ENCODE results near the gene FBXO3.
"Not testable (repeated sequence)": the region's sequence is repeated elsewhere in the genome, so short reads cannot be mapped to it uniquely, and the experiment has no call there.

The FBXO3 gene, protein sequence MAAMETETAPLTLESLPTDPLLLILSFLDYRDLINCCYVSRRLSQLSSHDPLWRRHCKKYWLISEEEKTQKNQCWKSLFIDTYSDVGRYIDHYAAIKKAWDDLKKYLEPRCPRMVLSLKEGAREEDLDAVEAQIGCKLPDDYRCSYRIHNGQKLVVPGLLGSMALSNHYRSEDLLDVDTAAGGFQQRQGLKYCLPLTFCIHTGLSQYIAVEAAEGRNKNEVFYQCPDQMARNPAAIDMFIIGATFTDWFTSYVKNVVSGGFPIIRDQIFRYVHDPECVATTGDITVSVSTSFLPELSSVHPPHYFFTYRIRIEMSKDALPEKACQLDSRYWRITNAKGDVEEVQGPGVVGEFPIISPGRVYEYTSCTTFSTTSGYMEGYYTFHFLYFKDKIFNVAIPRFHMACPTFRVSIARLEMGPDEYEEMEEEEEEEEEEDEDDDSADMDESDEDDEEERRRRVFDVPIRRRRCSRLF

DNA sequence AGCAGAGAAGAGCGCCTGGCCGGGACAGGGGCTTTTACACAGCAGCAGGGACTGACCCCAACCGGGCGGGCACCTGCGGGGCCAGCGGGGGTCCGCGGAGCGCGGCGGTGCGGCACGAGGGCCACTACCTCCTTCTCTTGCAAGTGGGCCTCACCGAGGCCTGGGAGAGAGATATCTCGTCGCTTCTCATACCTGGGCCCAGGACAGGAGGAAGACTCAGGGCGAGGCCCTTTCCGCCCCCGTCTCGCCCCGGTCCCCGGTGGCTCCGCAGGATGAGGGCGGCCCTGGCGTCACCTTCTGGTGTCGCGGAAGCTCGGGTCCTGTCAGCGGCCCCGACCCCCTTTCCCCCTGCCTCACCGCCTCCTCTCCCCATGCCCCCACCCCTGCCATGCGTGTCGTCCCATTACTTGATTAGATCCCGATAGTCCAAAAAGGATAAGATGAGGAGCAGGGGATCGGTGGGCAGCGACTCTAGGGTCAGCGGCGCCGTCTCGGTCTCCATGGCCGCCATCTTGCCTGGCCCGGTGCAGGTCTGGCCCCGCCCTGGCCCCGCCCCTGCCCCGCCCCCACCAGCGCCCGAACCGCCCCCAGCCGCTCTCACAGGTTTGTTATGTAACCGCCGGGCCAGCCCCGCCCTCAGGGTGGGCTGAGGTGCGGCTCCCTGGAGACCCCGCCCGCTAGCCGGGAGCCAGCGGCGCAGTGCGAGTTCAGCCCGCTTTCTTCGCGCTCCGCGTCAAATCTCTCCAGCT is at the start of gene FBXO3:
Gene FBXO3 (minus strand): TSS at position 534 of the 749 bp plus-strand sequence. CDS start 23 bp downstream, at position 511.
- DNase-seq = peak; percentile 84

DNA sequence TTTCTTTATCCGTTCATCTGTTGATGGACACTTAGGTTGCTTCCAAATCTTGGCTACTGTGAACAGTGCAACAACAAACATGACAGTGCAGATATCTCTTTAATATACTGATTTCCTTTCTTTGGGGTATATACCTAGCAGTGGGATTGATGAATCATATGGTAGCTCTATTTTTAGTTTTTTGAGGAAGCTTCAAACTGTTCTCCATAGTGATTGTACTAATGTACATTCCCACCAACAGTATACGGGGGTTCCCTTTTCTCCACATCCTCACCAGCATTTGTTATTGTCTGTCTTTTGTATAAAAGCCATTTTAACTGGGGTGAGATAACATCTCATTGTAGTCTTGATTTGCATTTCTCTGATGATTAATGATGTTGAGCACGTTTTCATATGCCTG is 48.7 kb upstream of the FBXO3 start:
- DNase-seq = not testable (repeated sequence)

DNA sequence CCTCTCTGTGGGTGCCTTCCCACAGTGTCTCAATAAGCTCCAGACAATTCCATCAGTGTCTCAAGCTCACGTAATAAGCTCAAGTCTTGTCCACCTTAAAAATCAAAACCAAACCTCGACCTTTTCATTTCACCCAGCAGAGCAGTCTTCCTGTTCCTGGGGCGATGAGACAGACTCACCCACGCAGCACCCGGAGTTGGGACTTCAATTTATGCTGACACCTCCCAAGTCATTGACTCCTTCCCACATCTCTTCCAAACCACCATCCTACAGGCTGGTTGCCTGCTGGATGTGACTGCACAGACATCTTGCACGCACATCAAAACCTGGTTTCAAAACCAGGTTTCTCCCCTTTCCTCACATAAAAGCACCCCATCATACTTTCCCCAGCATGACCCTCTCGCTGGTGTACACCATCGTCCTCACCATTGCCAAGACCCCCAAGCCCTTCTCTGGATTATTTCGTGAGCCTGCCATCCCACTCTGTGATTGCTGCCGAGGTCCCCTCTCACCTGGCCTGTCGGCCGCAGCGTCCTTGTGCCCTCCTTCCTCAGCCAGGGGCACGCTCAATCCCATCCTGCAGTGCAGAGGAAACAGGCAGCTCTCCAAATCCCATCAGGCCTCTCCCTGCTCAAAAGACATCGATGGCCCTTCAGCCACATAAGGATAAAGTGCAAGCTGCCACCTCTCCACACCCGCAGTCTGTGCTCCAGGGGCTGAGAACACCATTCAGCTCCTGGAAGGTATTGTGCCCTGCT is 45.1 kb upstream of the FBXO3 start:
- DNase-seq = no peak

DNA sequence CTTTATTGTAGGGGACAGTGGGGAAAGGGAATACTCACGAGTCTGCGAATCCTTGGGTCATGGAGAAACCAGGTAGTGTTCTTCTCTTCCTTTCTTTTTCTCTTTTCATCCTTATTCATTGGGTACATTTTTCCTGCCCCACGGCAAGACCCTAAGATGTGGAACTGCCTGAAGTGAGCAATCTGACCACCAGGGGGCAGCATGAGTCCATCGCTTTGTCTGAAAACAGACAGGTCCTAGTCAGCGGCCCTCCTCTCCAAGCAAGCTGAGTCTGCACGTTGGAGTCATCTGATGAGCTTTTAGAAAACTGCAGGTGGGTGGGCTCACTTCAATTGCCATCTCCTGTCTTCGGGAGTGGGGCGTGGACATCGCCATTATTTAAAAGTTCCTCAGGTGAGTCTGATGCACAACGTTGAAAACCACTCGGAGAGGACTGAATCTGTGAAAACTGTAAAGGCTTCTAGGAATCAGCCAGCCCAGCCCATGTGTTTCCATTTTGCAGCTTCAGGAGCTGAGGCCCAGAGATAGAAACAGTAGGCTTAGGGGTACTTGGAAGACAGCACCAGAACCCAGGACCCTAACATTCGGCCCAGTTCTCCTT is 34.0 kb upstream of the FBXO3 start:
- peak; percentile 98 for DNase-seq

DNA sequence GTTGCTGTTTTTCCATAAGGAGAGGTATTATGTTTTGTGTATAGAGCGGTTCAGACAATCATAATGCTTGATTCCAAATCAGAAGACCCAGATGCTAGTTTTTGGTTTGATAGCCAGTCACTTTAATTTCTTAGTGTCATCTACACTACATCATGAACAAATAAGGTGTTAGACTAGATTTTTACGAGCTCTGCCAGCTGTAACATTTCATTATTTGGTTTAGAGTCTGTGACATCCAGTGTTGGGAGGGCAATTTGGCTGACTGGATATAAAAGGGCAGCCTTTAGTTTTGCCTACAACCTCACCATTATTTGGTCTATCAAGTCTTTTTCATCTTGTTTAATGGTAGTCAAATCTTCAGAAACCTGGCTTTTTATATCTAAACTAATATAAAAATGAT is 30.2 kb upstream of the FBXO3 start:
- DNase-seq = no peak

DNA sequence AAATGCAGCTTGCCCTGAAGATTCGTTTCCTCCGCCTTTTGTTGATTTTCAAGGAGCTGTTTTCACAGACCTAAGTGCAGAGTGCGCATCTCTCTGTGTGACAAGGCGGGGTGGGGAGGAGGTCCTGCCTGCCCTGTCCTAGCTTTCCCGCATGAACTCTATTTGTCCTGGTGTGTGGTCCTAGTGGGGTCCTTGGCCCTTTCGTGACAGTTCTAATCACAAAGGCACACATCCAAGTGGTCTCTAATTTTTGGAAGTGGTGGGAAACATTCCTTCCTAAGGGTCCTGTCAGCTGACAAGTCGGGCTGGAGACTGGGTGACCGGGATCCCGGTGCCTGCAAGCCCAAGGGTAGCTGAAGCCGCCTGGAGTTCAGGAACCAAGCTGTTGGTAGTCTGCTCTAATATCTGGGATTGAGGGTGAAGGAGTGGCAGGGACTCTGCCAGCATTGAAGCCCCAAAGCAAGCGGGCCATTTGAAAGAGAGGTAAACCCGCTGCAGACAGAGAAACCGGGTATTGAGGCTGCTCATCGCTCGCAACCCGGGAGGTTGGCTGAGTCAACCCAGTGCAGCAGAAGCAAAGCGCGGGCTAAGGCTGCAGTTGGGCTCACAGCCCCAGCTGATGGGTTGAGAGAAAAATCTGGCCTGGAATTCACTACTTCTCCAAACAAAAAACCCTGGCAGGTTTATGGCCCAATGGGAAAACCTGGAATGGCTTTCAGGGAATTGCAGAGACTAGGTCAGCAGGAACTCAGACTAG is 28.1 kb upstream of the FBXO3 start:
- DNase-seq = peak; percentile 65

DNA sequence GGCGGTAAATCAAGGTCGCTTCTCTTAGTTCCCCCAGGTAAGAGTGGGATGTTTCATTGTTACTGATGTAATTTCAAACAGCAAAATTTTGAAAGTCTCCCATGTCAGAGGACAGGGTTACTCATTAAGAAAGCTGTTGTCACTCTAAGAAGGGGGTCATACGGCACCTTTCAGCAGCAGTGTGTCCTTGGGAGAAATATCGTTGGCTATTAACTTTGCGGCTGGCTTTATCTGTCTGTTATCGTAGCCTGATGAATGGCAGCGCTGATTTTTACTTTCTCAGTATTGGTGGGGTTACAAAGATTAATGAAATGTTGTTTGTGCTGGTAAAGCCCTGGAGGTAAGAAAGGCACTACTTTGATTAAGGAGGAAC is 27.5 kb upstream of the FBXO3 start:
- no peak for DNase-seq

DNA sequence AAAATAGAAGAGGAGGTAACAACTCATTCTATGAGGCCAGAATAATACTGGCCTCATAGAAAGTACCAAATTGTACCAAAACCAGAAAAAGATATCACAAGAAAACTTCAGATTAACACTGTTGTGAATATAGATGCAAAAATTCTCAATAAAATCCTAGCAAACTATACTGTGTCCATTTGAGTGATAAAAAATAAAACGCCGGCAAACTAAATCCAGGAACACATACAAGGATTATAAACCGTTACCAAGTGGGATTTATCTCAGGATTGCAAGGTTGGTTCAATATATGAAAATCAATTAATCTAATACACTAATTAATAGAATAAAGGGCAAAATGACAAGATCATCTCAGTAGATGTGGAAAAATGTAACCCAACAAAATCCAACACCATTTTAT is 23.6 kb upstream of the FBXO3 start:
- no peak for DNase-seq

DNA sequence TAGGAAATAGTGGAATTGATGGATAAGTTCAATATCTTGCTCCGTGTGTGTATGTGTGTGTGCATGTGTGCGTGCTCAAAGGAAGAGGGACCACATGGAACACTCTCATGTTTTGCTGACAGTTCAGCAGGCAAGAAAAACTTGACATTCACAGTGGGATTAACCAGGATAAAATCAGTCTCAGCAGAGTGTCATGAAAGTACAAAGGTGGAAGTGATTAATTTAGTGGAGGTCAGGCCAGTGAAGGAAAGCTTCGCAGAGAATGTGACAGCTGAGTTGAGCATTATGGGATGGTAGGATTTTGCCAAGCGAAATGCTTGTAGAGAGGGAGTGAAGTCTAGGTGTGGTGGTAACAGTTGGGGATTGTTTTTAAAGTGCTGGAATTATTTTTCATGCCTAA is 15.7 kb upstream of the FBXO3 start:
- DNase-seq = no peak

DNA sequence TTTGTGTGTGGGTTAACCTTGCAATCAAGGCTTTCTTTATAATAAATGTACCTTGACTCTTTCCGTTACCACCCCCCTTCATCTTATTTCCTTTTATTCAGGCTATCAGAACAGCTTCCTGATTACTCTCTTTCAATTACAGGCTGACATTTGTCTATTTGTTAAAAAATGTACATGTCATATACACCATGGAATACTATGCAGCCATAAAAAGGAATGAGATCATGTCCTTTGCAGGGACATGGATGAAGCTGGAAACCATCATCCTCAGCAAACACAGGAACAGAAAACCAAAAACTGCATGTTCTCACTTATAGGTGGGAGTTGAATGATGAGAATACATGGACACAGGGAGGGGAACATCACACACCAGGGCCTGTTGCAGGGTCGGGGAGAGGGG is 13.8 kb upstream of the FBXO3 start:
- DNase-seq = not testable (repeated sequence)

DNA sequence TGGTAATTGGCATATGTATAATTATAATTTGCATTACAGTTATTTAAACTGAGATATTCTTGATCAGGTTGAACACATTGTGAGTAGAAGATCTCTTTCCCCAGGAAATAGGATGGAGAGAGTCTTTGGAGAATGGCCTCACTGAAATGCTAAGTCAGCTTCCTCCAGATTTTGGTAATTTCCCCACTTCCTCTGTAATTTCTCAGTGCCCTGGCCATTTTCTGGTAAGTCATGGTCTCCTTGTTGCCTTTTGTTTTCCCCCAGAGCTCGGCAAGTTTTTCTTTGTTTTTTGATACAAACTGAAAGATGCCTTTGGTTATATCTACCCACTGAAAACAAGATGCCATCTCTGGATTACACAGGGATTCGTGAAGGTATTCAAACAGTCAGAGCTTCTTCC is 12.8 kb upstream of the FBXO3 start:
- no peak for DNase-seq

DNA sequence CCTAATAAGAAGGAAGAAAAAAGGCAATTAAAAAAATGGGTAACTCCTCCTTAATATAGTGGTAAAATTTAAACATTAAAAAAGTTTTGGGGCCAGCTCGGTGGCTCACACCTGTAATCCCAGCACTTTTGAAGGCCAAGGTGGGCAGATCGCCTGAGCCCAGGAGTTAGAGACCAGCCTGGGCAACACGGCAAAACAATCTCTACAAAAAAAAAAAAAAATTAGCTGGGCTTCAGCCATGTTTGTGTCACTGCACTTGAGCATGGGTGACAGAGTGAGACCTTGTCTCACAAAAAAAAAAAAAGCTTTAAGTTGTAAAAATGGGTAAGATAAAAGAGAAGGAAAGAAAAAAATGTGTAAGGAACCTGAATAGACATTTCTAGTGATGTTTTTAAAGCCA is 11.3 kb upstream of the FBXO3 start:
- no peak for DNase-seq

DNA sequence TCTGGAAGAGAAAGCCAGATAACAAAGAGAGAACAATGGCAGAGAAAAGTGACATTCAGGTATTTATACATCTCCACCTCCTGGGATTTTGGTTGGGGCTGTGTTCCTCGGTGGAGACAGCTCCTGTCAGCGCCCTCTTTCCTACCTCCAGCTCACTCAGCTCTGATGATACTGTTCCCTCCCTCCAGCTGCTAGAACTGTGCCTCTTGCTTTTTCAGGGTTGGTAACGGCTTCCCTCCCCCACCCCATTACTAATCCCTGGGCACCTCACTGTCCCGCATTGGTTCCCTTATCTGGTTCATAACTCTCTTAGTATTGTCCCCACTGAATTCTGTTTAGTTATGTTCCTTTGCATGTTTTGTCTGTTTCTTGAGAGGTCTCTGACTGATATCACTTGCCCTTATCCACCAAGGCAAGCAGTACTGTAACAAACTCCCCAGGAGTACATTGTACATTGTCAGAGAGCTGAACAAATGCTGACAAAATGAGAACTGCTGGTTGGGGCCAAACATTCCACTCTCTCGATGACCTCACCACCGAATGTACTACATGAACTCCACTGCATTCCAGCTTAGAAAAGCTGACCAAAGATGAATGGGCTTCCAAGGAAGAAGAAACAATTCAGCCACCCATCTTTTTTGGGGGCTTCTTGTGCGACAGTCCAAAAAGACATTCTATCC is 5.7 kb upstream of the FBXO3 start:
- no peak for DNase-seq

DNA sequence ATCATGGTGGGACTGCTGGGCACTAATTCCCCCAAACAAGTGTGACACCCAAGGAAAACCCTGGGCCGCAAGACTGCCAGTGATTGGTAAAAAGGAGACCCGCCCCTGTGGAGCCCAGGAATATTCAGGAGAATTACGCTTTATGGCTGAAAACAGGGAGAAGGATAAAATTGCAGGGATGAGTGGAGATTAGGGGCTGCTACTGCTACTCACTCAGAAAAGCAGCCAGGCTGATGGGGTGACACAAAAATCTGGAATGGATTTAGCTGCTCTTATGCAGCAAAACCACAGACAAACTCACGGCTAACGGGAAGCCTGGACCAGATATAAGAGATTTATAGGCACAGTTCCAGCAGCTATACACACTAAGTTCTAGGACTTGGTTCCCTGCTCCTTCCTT is 4.4 kb upstream of the FBXO3 start:
- DNase-seq = no peak

DNA sequence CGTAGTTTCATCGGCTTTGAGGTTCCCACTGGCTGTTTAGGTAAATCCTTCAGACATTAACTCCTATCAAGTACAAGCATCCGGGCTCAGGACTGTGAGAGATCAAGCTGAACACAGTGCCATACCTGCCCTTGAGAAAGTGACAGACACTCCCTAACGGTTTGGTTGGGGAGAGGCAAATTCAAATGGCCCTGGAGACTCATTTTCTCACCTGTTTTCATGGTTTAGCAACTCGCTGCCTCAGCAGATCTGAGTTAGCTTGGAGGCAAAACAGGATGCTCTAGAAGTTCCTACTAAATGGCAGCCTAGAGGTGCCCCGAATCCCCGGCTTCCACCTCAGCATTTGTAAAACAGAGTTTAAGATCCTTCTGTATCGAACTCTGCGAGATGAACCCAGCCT is 3.6 kb upstream of the FBXO3 start:
- no peak for DNase-seq

DNA sequence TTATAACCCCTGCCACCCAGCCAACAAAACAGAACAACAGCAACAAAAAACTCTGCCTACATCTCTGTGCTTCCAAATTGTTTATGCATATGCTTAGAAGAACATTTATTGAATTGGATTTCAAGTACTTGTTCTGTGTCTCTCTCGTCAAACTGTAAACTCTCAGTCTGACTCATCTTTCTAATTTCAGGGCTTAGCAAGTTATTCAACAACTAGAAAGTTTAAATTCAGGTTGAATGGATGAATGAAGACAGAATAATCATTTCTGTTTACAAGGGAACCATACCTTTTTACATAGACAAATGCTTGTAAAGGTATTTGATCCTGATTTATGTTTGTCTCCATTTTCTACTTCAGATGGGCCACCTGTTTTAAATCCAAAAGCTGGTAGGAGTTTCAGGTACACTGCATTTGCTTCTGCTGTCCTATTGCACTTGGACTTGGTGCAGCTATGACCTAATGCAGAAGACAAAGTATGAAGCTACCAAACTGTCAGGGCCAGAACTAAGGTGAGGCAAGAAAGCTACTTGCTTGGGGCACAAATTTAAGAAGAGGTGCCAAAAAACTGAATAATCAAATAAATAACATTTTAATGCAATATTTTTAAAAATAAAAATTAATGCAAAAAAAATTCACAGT is 1.6 kb upstream of the FBXO3 start:
- no peak for DNase-seq

DNA sequence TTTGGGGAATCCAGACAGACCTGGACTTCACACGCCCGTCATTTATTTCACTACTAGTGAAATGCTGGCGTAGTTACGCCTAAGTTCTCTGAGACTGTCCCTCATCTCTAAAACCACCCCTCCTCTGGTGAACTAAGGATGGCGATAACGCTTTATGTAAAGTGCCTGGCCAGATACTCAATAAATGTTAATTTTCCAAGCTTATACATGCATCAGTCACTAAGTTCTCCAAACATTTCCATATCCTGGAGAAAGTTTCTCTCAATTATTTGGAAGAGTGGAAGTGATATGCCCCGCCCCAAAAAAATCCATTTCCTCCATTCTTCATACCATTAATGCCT is 1.1 kb upstream of the FBXO3 start:
- DNase-seq = no peak

DNA sequence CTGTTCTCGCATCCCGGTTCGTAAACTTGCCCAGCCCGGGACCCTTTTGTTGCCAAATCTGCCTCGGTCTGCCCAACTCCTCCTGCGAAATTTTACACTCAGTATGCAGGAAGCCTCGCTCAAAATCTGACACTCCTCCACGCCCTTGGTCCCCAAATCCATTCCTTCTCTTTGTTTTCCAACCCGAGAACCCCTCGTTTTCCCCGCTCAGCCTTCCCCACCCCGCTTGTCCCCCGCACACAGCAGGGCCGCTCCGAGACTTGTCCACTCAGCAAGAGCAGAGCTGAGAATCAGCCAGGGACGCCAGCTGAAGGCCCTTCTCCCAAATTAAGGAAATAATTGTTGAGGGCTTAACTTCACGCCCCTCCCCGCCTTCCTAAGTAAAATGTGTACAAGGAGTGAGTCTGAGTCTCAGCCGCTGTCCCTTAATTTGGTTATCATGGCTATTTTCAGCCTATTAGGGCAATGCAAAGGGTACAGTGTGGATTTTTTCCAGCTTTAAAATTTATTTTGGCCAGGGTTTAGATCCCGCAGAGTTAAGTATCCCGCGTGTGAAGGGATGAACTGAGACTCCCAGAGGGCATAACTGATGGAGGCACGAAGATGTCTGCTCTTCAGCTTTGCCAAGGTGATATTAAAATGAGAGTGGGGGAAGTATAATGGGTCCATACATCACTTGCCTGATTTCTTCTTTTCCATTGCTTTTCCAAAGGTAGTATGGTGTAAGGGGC is 581 bp upstream of the FBXO3 start:
- no peak for DNase-seq

DNA sequence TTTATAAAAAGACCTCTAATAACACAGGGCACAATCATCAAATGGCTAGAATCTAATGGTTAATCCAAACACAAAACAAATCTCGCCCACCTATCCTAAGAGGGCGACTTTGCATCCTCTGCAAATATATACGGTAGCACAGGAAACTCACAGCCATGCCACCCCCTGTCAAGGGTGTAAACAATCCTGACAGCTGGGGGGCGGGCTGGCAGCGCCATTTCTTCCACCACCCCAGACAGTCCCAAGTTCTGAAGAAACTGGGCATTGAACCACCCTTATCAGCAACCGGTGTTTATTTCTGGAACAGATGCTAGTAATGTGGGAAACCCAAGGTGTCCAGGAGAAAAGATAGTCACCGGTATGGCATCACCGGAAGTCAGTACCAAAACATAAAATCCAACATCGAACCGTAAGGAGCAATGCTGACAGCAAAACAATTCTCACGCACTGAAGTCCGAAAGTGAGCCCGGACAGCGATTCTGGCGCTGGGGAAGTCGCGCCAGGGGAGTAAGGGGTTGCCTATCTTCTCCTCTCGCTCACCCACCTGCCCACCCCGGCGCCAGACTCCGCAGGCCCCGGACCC is 825 bp downstream of the FBXO3 start:
- DNase-seq = peak; percentile 60

DNA sequence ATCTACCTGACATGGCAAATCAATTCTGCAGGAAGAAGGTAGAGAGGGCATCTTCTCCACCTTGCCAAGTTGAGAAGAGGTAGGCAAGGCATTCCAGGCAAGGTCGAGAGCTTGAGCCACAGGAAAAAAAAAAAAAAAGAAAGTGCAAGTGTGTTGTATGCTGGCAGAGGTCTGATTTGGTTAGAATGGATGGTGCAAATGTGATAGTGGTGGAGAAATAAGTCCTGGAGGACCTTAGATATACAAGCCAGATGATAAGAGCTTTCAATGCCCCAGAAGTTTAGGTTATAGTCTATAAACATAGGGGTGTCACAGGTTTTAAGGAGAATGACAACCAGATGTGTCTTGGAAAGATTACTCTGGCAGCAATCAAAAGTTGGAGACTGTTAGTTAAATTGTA is 1.4 kb downstream of the FBXO3 start:
- DNase-seq = no peak
